LNCAP (cell line): Measurements from ENCODE around the gene MCM3AP.

Experiments
- CTCF ChIP-seq: fragments of 450-650 bp; IDR thresholded peaks from 2 replicates; pipeline ENCODE4 v1.5.1; 2017; ENCODE audit warnings: mild to moderate bottlenecking

Gene MCM3AP

DNA sequence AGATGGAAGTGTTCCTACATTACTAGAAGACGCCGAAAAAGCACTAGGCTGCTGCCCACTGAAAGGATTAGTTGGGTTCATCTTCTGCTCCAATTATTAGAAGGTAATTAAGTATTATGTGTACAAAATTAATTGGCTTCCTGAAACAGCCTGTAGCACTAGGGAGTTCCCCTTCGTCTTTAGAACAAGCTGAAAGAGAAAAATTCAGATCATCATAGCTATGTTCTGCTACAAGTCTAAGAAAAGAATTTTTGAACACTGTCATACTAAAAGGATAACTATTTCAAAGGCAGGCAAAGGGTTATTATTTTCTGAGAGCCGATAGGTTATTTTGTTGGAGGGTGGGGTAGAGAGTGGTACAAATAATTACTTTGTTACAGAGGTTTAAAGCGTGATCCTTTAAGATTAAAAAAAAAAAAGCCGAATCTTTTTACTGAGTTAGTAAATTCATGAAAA lies at the start of gene MCM3AP:
Gene MCM3AP (minus strand): TSS at position 406 of the 456 bp plus-strand sequence. CDS start 325 bp downstream, at position 81.
- TF ChIP-seq CTCF: no peak

- no peak for TF ChIP-seq CTCF
Measured at GRCh38 chr21:46334351-46335140, 49.1 kb upstream of the MCM3AP start.

- TF ChIP-seq CTCF: no peak
Measured at GRCh38 chr21:46329796-46330195, 44.4 kb upstream of the MCM3AP start.

- TF ChIP-seq CTCF: no peak
Measured at GRCh38 chr21:46328151-46328550, 42.7 kb upstream of the MCM3AP start.

DNA sequence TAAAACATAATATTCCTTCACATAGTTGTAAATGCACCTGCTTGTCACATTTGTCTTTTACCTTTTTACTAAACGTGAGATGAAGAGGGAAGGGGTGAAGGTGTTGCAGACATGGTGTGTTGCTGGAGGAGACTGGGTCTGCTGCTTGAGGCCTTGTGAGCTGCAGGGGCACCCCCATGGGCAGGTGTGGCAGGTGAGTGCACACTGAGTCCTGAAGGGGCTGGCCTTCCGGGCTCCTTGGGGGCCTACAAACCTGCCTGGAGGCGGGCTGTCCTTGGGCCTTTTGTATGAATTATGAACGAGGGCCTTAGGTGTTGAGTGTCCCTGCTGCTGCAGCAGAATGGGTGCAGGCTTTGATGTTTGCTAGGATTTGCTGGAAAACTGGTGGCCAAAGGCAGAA lies 42.3 kb upstream of the MCM3AP start:
- TF ChIP-seq CTCF: no peak

GRCh38 chr21:46326110-46326703 lies 40.8 kb upstream of the MCM3AP start:
- peak; percentile 45; the same call in 1 of the 2 replicates for TF ChIP-seq CTCF

DNA sequence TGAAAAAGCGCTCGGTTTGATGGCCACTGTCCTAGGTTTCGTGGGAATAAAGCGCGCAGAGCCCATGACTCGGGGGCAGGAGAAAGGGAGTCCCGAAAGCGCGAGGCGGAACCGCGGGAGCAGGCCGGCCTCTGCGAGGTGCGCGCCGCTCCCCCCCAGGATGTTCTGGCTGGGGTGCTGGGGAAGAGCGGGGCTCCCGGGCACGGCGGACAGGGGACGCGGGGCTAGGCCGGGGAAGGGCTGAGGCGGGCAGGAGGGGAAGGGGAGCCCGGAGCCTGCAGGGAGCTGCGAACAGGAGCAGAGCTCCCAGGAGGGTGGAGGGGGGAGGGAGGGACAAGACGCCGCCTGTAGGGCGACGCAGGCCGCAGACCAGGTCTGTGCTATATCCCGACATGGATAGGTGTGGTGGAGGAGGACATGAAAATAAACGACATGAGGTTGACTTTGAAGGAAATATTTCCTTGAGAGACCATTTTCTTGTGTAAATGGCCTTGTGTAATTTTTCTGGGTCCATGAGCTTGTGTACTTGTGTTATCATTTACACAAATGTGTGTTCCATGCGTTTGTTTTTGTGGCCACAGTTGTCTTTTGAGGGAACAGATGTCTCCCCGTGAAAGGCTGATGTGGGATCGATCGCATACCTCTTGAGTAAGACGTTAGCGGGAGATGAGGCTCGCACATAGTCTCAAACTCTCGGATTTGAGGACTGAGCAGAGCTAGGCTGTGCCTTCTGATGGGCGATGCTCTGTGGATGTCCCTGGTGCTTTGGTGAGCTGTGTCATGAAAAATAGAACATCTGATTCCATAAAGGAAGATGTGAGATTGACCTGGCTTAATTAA lies 39.9 kb upstream of the MCM3AP start:
- TF ChIP-seq CTCF: no peak
